GM23248 (cell line): ENCODE measurements around the gene CHCHD3. TPM values are rescaled to one million over a fixed set of nuclear protein-coding genes. Genes with fewer than 3 reads are reported as not detected.

Experiments used
- DNase-seq: peaks from one replicate; pipeline ENCODE4 v3.0.0-alpha.2; 2015
- H2AFZ ChIP-seq: fragments of 200-600 bp; sonication (generic); 2 replicates; pipeline ENCODE4 v1.6.1; 2016; ENCODE audit warnings: antibody characterized with exemption
- H3F3A ChIP-seq: fragments of 200-600 bp; sonication (generic); 2 replicates; pipeline ENCODE4 v1.6.1; 2016; ENCODE audit warnings: mild to moderate bottlenecking, antibody characterized with exemption, mixed run types; ENCODE audit not compliant: insufficient read depth
- H3K27ac ChIP-seq: fragments of 200-600 bp; sonication (generic); 2 replicates; pipeline ENCODE4 v1.5.1; 2016; ENCODE audit warnings: mild to moderate bottlenecking
- H3K27me3 ChIP-seq: fragments of 200-600 bp; sonication (generic); replicated peaks from 2 replicates; pipeline ENCODE4 v1.6.1; 2016; ENCODE audit warnings: mild to moderate bottlenecking; ENCODE audit not compliant: insufficient read depth
- H3K36me3 ChIP-seq: fragments of 200-600 bp; sonication (generic); 2 replicates; pipeline ENCODE4 v1.6.1; 2016; ENCODE audit warnings: low read depth, mild to moderate bottlenecking
- H3K4me1 ChIP-seq: fragments of 200-600 bp; sonication (generic); 2 replicates; pipeline ENCODE4 v1.6.1; 2016; ENCODE audit warnings: mild to moderate bottlenecking; ENCODE audit not compliant: insufficient read depth
- H3K4me2 ChIP-seq: fragments of 200-600 bp; sonication (generic); one replicate; pipeline ENCODE4 v1.6.1; 2016; ENCODE audit warnings: mild to moderate bottlenecking; ENCODE audit not compliant: unreplicated experiment
- H3K4me3 ChIP-seq: fragments of 200-600 bp; sonication (generic); 2 replicates; pipeline ENCODE4 v1.5.1; 2016; ENCODE audit warnings: mild to moderate bottlenecking
- H3K79me2 ChIP-seq: fragments of 200-600 bp; sonication (generic); 2 replicates; pipeline ENCODE4 v1.6.1; 2016; ENCODE audit warnings: mild to moderate bottlenecking; ENCODE audit not compliant: insufficient read depth
- H3K9ac ChIP-seq: fragments of 200-600 bp; sonication (generic); 2 replicates; pipeline ENCODE4 v1.6.1; 2016; ENCODE audit warnings: mild to moderate bottlenecking
- H3K9me2 ChIP-seq: fragments of 200-600 bp; sonication (generic); 2 replicates; pipeline ENCODE4 v1.6.1; 2016; ENCODE audit warnings: mixed run types, mild to moderate bottlenecking, moderate library complexity; ENCODE audit not compliant: insufficient read depth
- H3K9me3 ChIP-seq: fragments of 200-600 bp; sonication (generic); one replicate; pipeline ENCODE4 v1.6.1; 2017; ENCODE audit warnings: low read depth
- H4K20me1 ChIP-seq: fragments of 200-600 bp; sonication (generic); 2 replicates; pipeline ENCODE4 v1.6.0; 2016; ENCODE audit not compliant: insufficient read depth
- EZH2 ChIP-seq: fragments of 200-600 bp; sonication (generic); IDR thresholded peaks from 2 replicates; pipeline ENCODE4 v1.6.1; 2018; ENCODE audit warnings: antibody characterized with exemption, mild to moderate bottlenecking; ENCODE audit not compliant: insufficient read depth, poor library complexity, severe bottlenecking
- EZH2phosphoT487 ChIP-seq: fragments of 200-600 bp; sonication (generic); IDR thresholded peaks from 2 replicates; pipeline ENCODE4 v1.6.1; 2018; ENCODE audit warnings: antibody characterized with exemption, moderate library complexity, mild to moderate bottlenecking, low read depth; ENCODE audit not compliant: insufficient read depth
- WGBS, 2 experiments: methylation state at CpG; one replicate each; pipeline ENCODE4 v1.1.6; 2015 to 2017; ENCODE audit warnings: low lambda C conversion rate in 2 of 2, low coverage in 1 of 2; ENCODE audit errors: missing lambda C conversion rate in 2 of 2; 5-methylcytosine and 5-hydroxymethylcytosine counted together
- in situ Hi-C: fragments of 300-500 bp; cut with MboI; formaldehyde crosslinking; loops from 2 replicates; pipeline ENCODE4 v1.15.0; 2020
- polyA plus RNA-seq: library from polyadenylated mRNA; unstranded; fragments of >200 nt; fragmentation: Nextera tagmentation; extraction: Ambion mirVana; gene quantifications from 2 replicates; pipeline ENCODE4 v1.2.1, GENCODE V29; 2016
- total RNA-seq: library from RNA; depleted of rRNA; stranded (reverse); fragments of >200 nt; shearing (Covaris generic); gene quantifications from 2 replicates; pipeline ENCODE4 v1.2.3, GENCODE V29; 2014

Gene CHCHD3
- total and polyA plus RNA-seq, 2 experiments from 2014 or later = 43.7 to 66.1 TPM

- no peak for DNase-seq
- Histone ChIP-seq H2AFZ (no peak overlapping the region), H3K4me1 (peaks cover 6% of the 10 kb centered on the region; the same call in 1 of the 2 replicates), H3K36me3 (no peaks in the 10 kb centered on the region), H3K79me2 (peaks cover 84% of the 10 kb centered on the region), H3K9me3 (no peaks in the 10 kb centered on the region), H3K4me2 (no peak overlapping the region), H4K20me1 (no peaks in the 10 kb centered on the region), H3F3A (peaks cover 6% of the 10 kb centered on the region; the same call in 1 of the 2 replicates), H3K27me3 (no peaks in the 10 kb centered on the region), H3K4me3 (no peak overlapping the region), H3K27ac (no peak overlapping the region), H3K9me2 (no peaks in the 10 kb centered on the region), H3K9ac (no peak overlapping the region)
- WGBS, 2 experiments = 96 to 98% methylated on average over 6 of the region's 6 CpGs
- in situ Hi-C loops = no loop called here
- TF ChIP-seq EZH2phosphoT487 = no peak
- no peak for TF ChIP-seq EZH2
Measured at GRCh38 chr7:133059263-133059662, 22.6 kb downstream of the CHCHD3 start.

DNA sequence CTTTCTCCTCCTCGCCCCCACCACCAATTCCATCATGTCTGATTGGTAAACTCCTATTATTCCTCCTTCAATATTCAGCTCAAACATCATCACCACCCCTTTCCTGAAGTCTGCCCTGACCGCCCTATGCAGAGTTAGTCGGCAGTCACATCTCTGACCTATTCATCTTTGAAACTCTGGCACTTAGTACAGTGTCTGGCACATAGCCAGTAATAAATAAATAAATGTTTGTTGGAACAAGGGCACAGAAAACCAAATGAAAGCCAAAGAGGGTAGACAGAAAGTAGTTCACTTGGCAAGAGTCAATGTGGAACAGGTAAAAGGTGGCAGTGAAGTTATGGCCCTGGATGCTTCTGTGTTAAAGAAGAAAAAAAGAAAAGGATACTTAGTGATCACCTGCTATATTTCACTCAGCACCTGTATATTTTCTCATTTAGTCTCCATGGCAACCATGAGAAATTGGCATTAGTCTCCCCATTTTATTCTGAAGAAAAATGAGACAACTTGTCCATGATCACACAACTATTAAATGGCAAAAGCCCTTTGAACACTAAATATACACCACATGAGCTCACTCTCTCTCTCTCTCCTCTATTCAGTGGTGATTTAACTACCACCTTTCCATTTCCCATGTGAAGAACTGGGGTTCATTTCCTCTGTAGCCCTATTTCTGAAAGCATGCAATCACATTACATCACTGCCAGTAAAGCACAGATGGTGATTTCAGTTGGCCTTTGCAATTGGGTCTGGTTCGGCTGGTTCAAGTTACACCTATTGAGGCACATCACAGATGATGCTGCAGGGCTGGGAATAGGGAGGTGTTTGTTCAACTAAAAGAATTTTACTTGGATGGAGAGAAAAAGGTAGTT is 25.3 kb downstream of the CHCHD3 start:
- Histone ChIP-seq H3K27ac (no peak overlapping the region), H3K4me1 (peaks cover 30% of the 10 kb centered on the region), H3K9me2 (no peaks in the 10 kb centered on the region), H3K27me3 (no peaks in the 10 kb centered on the region), H3K9ac (no peak overlapping the region), H3K79me2 (peaks cover 67% of the 10 kb centered on the region), H3K4me3 (no peak overlapping the region), H2AFZ (no peak overlapping the region), H3K36me3 (no peaks in the 10 kb centered on the region), H3K4me2 (no peak overlapping the region), H3F3A (peaks cover 30% of the 10 kb centered on the region), H3K9me3 (no peaks in the 10 kb centered on the region), H4K20me1 (no peaks in the 10 kb centered on the region)
- 87 to 92% methylated on average over 4 of the region's 4 CpGs for WGBS, 2 experiments
- DNase-seq = no peak
- in situ Hi-C loops = no loop called here
- TF ChIP-seq EZH2 (no peak), EZH2phosphoT487 (no peak)

- H3K36me3 ChIP-seq = no peaks in the 10 kb centered on the region
- TF ChIP-seq EZH2 (no peak), EZH2phosphoT487 (no peak)
- H3K4me2 ChIP-seq = peak overlapping the region; percentile 41
- H3K4me1 ChIP-seq = peaks cover 33% of the 10 kb centered on the region
- H4K20me1 ChIP-seq = no peaks in the 10 kb centered on the region
- peaks cover 32% of the 10 kb centered on the region for H3F3A ChIP-seq
- H3K9ac ChIP-seq = peak overlapping the region; percentile 18; the same call in 1 of the 2 replicates
- no peaks in the 10 kb centered on the region for H3K9me3 ChIP-seq
- 27 to 31% methylated on average over 2 of the region's 2 CpGs for WGBS, 2 experiments
- no peaks in the 10 kb centered on the region for H3K9me2 ChIP-seq
- DNase-seq = peak; percentile 40
- in situ Hi-C loops = no loop called here
- H3K27me3 ChIP-seq = no peaks in the 10 kb centered on the region
- no peak overlapping the region for H2AFZ ChIP-seq
- peak overlapping the region; percentile 22 for H3K4me3 ChIP-seq
- H3K27ac ChIP-seq = peak overlapping the region; percentile 91
- H3K79me2 ChIP-seq = peaks cover 67% of the 10 kb centered on the region
Measured at GRCh38 chr7:133054162-133054840, 27.6 kb downstream of the CHCHD3 start.

GRCh38 chr7:133053321-133053891 is 28.5 kb downstream of the CHCHD3 start:
- peak; percentile 97 for DNase-seq
- WGBS, 2 experiments = 1 to 2% methylated on average over 4 of the region's 4 CpGs
- Histone ChIP-seq H4K20me1 (0 out of 2 replicates have a peak, but pooled peaks cover 3% of the 10 kb centered on the region), H3K79me2 (peaks cover 67% of the 10 kb centered on the region), H3K4me1 (peaks cover 33% of the 10 kb centered on the region), H3K9me2 (no peaks in the 10 kb centered on the region), H2AFZ (peak overlapping the region; percentile 9), H3K4me3 (peak overlapping the region; percentile 48), H3K27ac (peak overlapping the region; percentile 91), H3K27me3 (no peaks in the 10 kb centered on the region), H3K4me2 (peak overlapping the region; percentile 77), H3K36me3 (no peaks in the 10 kb centered on the region), H3K9me3 (no peaks in the 10 kb centered on the region), H3F3A (peaks cover 32% of the 10 kb centered on the region), H3K9ac (peak overlapping the region; percentile 66)
- in situ Hi-C loops = no loop called here
- TF ChIP-seq EZH2phosphoT487 (no peak), EZH2 (no peak)
